GM21526 (cell line): Measurements from ENCODE around the gene LLCFC1.

Experiments used
- ATAC-seq: cut with Tn5 transposase; IDR thresholded peaks from one replicate; pipeline ENCODE4 v1.9.1; 2021; ENCODE audit warnings: moderate library complexity; ENCODE audit not compliant: unreplicated experiment, low FRiP score

The LLCFC1 gene

DNA sequence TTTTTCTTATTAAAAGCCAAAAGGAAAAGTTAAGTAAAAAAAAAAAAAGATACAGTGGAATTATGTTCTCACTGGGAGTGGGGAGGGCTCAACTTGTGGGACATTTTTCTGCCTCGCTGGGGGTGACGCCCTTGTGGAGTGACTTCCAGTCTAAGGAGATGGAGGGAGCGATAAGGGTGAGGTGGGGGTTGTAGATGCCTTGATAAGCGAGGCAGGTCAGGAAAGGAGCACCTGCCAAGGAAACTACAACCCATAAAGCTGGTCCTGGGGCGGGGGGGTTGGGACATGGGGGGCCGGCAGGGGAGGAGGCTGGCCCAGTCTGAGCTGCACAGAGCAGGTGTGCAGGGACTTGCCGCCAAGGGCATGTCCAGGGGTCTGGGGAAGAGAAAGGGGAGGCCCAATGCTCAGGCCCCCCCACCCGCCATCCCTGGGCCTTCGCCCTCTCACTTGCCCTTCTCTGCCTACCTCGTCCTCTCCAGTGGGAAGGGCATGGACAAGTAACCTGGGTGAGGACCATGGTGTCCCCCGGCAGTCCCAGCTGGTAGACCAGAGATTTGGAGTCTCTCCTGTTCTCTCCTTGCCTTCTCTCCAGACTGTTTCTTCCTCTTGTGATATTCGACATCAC, 3.2 kb upstream of the LLCFC1 start:
- no peak for ATAC-seq

DNA sequence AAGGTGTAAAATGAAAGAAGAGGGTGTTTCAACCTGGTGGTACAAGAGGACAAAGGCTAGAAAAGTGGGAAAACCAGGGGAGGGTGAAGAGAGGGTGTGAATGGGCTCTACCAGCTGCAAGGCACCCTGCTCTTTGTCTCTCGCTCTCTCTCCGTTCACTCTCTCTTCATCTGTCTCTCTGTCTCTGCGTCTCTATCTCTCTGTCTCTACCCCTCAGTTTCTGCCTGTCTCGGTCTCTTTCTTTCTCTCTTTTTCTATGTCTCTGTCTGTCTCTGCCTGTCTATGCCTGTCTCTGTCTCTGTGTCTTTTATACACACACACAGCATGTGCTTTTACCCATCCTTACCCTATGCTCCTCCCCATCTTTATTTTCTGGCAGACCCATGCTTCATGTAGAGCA, 673 bp upstream of the LLCFC1 start:
- no peak for ATAC-seq

DNA sequence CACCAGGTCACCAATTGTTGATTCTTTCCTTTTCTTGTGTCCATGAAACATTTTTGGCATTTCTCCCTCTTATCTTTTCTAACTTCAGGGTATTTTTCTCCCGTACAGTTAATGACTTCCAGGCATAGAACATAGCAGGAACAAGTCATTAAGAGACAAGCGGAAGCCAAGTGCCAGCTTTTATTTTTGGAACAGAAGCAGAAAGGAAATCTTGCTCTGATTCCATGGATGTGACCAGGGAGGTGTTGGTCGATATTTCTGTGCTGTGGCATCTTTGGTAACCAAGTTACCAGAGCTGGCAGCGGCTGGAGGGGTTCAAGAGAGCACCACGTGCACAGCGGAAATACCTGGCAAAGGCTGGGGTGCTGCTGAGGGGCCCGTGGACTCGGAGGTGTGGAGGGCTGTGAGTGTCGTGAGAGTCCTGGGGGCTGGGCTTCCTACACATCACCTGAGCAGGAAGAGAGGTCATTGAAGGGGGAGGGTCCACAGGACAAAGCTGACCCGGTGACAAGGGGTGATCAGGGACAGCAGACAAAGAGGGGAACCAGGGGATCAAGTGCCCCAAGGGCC, 1.8 kb downstream of the LLCFC1 start:
- ATAC-seq = no peak

DNA sequence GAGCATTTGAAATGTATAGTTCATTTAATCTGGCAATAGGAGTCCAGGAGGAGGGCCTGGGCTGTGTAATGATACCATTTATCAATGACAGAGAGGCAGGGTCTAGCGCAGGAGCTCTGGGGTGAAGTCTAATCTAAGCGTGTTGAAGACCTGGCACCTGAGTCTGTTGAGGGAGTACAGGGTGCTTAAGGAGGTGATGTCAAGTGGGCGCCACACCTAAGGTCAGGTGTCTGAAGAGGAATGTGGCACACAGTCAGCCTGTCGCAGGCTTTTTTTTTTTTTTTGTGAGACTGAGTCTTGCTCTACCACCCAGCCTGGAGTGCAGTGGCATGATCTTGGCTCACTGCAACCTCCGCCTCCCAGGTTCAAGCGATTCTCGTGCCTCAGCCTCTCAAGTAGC, 2.3 kb downstream of the LLCFC1 start:
- ATAC-seq = no peak

DNA sequence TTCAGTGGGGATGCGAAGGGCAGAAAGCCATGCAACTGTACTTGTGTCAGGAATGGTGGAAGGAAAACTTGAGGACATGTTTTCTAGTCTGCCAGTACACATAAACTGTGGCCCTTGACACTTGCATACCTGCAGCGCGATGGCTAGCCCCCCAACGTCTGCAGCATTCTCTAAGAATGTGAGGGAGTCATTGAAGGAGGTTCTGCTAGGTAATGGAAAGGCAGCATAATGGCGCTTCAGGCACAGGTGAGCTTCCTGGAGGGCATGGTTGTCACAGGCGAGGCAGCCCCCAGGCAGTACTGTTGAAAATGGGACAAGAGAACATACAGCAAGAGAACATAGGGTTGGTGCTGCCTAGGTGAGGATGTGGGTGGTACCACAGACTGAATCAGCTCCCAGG, 3.5 kb downstream of the LLCFC1 start:
- no peak for ATAC-seq

DNA sequence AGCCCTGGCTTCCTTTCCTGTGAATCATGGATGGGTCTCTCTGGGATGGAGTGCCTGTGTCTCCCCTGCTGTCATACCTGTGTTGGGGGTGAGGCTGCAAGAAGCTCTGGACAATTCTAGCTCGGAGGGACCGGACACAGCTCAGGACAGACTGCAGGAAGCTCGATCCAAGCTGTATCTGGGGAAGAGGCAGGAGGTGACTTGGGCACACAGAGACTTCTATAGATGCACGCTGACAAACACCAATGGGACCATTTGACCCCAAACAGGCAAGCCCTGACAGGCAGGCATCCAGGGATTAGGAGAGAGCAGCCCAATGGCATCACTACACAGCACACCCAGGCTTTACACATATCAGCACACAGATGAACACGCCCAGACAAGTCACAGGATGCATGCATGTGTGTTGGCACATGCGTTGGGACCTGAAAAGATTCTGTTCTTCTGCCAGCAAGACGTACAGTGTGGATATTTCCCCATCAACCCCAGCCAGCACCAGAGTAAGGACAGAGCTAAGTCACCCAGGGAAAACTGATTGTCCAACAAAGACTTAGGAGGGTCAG, 4.5 kb downstream of the LLCFC1 start:
- no peak for ATAC-seq

DNA sequence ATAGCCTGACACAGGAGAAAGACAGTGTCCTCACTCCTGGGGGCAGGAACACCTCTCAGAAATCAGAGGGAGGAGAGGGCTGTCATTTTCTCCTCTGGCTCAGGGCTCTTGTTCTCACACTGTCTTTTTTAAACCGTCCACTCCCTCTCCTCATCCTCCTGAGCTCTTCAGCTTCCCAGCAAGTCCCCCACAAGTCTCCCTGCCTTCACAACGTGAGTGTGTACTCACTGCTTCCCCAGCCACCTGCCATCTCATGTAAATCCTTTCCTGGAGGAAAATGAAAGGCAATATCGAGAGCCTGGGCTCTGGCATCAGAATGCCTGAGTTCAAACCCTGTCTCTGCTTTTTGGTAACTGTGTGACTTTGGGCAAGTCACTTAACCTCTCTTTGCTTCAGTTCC, 5.7 kb downstream of the LLCFC1 start:
- ATAC-seq = no peak

DNA sequence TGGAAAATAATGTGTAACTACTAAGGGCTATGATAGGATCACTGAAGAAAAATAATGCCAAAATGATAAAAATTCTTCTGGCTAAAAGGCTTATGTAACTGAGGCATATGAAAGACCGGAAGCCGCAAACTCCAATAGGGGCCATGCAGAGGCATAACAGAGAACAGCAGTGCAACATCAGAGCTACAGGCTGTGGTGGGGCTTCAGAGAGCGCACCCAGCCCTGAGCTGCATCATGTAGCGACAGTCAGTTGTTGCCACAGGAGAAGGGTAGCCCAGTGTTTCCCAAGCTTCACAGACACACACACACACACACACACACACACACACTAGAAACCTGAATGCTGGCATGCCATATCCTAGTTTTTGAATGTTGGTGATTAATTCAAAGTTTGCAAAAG, 9.3 kb downstream of the LLCFC1 start:
- ATAC-seq = no peak

DNA sequence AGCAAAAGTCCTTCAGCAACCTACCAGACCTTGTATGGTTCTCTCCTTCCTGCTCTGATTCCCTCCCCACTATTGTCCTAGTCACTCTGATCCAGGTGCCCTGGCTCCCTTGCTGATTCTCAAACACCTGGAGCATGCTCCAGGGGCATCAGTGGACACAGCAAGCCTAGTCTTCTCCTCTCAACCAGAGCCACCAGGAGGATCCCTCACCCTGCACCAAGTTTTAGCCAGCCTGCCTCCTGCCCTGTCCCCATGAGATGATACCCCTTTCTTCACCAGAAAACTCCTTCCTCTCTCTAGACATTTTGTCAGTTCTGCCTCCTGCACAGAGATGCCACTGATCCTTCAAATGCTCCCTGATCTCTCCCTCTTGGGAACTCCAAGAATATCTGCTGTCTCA, 11.0 kb downstream of the LLCFC1 start:
- ATAC-seq = no peak

DNA sequence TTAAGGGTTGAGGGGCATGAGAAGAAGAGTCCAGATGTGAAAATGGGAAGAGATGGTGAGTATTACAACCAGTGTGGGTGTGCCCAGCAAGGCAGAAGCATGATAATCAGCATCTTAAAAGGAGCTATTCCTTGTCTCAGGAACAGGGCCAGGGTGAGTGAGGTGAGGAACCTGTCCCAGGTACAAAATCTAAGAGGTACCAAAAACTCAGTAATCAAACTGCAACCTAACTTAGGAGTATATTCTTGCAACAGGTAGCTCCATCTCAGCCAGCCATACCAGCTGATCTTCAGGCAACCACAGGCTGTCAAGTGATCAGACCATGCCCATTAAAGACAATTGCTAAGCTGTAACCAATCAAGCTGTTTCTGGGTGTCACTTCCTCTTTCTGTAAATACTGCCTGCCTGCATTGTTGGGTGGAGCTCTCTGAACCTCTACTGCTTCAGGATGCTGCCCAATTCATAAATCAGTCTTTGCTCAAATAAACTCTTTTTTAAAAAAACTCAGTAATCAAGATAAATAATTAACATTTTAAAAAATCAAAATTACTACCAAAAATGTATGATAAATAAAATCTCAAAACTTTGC, 15.5 kb downstream of the LLCFC1 start:
- peak; percentile 63 for ATAC-seq

DNA sequence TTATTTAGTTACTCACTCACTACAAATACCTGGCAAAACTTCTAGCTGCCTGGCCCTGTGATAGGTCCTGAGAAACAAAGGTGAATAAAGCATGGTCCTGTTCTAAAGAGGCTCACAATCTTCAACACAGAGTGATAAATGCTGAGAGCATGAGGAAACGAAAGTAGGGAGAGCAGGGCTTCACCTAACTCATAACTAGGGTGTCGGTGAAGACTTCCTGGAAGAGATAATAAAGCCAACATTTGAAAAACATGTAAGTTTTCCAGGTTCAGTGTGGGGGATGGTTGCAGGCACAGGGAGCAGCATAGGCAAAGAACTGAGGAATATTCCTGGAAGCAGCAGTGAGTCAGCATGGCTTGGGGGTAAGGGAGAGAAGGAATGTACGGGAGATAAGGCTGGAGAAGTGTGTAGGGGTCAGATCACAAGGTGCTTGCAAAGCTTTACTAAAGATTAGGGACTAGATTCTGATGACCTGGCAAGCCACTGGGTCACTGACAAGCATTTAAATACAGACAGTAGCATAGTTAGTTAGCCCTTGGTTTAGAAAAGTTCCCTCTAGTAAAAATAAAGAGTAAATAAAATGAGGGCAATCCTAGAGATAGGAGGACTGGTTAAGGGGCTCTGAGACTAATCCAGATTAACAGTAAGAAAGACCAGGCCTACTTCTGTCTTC, 17.8 kb downstream of the LLCFC1 start:
- no peak for ATAC-seq

DNA sequence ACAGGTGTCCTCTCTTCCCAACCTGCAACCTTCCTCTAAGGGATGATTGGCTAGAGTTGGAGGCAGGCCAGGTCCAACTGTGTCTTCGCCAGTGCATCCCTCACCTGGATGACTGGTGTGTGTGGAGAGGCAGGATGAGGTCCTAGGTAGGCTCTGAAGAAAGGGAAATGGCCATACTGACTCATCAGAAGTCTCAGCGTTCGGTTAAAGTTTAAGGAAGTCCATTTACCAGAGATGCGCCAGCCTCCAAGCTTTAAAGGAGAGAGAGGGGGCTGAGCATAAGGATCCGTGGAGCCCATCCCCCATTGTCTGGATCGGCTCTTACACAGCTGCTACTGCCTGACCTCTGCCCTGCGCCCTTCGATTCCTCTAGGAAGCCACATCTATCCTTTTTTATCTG, 18.4 kb downstream of the LLCFC1 start:
- no peak for ATAC-seq

DNA sequence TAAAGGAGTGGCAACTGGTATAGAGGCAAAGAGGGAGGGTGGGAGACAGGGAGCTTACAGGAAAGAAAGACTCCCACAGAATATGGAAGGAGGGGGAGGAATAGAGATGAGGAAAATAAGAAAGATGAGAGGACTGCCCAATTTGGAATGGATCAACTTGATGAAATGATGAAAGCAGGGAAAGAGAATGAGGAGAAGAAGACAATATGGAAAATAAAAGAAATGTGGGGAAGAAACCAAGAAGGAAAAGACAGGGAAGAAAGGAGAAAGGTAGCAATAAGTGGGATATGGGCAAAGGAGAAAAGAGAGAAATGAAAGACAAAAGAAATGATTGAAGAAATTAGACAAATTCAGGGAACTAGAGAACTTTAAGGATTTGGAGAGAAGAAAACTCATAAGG, 19.9 kb downstream of the LLCFC1 start:
- no peak for ATAC-seq

DNA sequence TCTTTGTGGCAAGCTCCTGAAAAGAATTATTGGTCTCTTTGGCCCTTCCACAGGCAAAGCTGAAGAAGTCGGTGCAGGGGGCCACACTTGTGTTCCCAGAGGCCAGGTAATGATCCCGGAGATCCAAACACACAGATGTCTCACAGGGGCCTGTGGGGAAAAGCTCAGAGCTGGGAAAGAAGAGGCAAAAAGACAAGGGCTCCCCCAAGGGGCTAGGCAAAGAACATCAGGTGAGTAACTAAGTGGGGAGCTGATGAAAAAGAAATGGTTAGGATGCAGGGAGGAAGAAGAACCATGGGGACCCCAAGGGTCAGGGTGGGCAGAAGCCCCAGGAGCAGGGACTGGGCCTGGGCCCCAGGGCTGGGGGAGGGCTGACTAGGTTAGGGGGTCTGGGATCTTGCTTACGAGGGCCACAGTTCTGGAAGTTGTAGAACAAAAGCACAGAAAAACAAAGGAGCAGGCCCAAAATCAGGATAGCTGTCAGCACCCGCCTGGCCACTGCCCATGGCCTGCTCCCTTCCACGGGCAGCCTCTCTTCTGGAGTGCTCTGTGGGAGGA, 21.8 kb downstream of the LLCFC1 start:
- ATAC-seq = no peak

DNA sequence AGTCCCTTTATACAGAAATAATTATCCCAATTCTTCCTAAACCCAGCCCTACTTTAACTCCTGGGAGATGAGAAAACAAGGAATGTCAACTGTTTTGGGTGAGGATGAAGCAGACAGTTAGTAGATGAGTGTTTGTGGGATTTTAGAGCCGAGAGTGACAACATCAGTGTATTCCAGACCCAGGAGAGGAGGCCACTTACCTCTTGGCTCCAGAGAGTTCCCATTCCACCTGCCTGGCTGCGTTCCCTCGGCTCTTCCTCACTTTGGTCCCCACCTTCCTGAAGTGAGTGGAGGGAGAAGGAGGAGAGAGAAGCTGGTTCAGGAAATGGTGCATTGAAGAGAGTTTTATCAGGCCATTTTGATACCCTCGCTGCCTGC, 22.3 kb downstream of the LLCFC1 start:
- ATAC-seq = no peak

DNA sequence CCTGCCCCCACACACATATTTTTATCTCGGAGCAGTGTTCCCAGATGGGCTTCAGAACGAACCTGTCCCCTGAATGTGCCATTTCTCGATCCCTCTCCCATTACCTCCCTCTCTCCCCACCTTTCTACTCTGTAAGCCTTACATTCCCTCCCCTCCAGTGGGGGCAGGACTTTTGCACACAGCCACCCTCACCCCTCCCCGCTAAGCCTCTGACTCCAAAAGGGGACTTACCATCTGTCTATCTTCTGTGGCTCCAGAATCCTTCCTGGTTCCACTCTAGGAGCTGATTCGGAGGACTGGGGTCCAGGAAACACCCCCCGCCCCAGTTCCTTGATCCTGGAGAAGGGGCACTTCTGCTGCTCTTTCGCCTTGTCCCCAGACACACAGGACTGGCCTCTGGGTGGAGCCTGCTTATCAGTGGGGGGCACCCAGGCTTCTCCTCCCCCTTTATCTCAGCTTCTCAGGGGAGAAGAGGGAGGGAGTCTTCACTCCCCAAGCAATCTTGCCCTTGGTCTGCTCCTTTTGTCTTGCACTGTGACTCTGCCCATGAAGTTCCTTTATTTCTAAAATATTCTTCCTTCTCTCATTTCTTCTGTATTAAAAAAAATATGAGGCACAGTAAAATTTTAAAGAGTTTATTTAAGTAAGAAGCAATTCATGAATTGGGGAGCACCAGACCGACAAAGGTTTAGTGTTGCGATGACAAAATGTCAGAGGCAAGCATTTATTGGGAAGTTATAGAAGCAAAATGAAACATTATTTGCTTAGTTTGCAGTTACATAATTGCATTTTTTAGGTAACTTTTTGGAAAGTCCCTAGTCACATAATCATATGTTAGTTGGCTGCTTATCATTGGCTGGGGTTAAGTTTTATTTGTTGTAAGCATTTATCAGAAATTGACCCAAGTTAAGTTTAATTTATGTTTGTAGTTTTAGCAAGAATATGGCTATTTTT, 23.0 kb downstream of the LLCFC1 start, which contains the start of gene KEL:
Gene KEL (minus strand): TSS at position 391 of the 954 bp plus-strand sequence. CDS start 157 bp downstream, at position 234.
- ATAC-seq = no peak

DNA sequence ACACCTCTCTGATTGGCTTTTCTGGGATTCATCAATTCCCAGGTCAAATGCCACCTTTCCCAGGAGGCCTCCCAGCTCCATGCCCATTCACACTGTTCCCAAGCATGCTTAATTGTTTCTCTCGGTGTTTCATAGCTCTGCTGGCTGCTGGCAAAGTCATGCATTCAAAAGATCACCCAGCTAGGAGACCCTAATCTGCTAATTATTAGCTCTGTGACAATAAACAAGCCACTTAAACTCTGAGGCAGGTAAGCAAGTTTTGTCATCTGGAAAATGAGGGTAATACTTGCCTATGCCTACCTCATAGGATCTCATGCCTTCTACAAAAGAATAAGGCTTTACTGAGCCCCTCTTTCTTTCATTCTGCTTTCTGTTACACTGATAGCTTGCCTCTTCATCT, 23.7 kb downstream of the LLCFC1 start:
- ATAC-seq = no peak

DNA sequence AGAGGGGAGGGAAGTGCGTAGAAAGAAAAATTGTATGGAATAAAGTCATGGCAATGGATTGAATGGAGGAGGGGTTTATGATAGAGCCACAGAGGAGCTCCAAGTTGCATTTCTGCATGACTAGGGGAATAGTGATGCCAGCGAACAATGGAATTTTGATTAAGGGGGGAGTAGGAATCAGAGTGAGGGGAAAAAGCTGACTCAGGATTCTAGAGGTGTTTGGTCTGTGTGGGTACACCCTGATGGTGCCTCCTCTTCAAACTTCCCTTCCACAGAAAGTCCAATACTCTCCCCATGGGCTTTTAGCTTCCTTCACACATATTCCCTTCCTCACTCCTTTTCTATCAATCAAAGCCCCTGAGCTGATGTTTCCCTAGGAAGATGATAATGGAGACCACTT, 24.7 kb downstream of the LLCFC1 start:
- no peak for ATAC-seq

DNA sequence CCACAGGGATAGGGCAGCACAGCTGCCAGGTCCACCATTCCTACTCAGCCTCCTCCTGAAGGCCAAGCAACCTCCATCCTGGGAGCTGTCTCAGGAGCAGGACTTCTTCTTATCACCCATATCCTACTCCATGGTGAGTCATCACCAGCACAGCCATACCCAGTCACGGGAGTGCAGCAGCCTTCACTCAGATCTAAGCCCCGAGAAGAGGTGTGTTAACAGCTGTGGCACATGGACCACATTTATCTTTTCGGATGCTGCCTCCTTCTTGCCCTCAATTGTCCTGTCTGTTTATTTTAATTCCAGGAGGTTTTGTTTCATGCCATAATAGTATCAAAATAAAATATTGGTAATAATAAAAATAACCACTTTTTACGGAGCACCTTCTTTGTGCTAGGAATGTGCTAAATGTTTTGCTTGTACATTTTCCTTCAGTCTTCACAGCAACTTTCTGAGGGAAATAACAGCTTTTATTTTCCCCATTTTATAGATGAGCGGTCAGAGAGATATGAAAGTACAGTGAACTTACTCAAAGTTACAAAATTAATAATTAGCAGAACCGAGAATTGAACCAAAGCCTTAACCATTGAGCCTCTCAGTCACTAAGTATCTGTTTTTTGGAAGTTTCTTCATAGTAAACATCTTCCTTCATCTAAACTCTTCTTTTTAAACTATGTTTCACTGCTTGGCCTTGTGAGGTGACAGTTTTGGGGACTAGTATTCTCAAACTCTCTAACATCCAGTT, 25.4 kb downstream of the LLCFC1 start:
- no peak for ATAC-seq
